Measurements from ENCODE around the gene KLHDC1.

DNA sequence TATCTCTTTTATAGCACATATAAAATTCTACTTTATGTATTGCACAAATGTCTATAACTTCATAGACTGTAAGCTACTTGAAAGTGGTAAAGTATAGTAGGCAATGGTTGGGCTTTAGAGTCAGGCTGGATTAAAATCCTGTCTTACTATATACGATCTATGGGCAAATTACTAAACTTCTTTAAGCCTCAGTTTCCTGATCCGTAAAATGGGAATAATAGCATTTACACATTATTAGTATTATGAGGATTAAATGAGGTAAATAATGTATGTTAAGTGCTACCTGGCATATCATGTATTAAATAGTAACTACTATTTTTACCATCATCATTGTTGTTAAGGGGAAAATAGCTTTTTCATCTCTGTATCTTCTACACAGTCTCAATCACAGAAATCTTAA, 19.3 kb upstream of the KLHDC1 start:
- TF ChIP-seq, protein P1, sequence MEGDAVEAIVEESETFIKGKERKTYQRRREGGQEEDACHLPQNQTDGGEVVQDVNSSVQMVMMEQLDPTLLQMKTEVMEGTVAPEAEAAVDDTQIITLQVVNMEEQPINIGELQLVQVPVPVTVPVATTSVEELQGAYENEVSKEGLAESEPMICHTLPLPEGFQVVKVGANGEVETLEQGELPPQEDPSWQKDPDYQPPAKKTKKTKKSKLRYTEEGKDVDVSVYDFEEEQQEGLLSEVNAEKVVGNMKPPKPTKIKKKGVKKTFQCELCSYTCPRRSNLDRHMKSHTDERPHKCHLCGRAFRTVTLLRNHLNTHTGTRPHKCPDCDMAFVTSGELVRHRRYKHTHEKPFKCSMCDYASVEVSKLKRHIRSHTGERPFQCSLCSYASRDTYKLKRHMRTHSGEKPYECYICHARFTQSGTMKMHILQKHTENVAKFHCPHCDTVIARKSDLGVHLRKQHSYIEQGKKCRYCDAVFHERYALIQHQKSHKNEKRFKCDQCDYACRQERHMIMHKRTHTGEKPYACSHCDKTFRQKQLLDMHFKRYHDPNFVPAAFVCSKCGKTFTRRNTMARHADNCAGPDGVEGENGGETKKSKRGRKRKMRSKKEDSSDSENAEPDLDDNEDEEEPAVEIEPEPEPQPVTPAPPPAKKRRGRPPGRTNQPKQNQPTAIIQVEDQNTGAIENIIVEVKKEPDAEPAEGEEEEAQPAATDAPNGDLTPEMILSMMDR (IDR thresholded peaks at IDR 0.05): no peak
- no peak for TF ChIP-seq POLR2A (IDR thresholded peaks at IDR 0.05)
